ENCODE measurements around the gene RALGAPA2.

DNA sequence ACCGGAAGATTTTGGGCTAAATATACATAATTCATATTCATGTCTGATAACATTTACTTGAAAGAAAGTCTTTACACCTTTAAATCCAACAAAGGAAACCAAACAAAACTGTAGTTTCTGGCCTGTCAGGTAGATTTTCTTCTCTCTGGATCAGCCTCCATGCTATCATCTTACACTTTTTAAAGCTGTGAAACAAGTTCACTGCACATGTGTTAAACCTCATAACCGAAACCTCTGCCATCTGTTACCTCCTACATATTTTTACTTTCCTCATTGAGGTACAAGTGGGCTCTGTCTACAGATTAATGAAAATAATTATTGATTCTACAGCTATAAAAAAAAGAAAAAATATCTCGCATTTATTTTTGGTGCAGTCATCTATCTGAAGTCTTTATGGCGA lies 149.9 kb downstream of the RALGAPA2 start:
- TF ChIP-seq POLR2A (IDR thresholded peaks at IDR 0.05) (no peak), CTCF (IDR thresholded peaks at IDR 0.05) (no peak), POLR2AphosphoS5 (IDR thresholded peaks at IDR 0.05) (no peak)
